ENCODE measurements around the gene TRIOBP.
"Not testable (repeated sequence)": the region's sequence is repeated elsewhere in the genome, so short reads cannot be mapped to it uniquely, and the experiment has no call there.

TRIOBP gene

DNA sequence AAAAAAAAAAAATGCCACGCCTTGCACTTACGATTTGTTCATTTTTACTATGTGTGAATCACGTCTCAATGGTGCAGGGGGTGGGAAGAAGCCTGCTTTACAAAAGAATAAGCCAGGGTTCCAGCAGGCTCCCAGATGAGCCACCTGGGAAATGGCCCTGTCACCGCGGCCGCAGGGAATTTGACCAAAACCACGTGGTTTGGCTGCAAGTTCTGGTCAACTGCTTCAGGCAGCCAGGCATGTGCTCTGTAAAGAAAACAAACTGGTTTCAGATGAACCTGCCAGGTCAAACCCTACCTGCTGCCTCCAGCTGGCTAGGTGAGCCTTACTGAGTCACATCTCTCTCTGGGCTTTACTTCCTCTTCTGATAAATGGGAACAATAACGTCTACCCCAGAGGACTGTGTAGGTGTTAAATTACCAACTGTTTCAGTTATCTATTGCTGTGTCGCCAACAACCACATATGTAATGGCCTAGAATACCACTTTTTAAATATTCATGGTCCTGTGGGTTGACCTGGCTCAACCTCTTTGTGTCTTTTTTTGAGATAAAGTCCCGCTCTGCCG lies 80.4 kb downstream of the TRIOBP start:
- DNase-seq: peak; percentile 14

DNA sequence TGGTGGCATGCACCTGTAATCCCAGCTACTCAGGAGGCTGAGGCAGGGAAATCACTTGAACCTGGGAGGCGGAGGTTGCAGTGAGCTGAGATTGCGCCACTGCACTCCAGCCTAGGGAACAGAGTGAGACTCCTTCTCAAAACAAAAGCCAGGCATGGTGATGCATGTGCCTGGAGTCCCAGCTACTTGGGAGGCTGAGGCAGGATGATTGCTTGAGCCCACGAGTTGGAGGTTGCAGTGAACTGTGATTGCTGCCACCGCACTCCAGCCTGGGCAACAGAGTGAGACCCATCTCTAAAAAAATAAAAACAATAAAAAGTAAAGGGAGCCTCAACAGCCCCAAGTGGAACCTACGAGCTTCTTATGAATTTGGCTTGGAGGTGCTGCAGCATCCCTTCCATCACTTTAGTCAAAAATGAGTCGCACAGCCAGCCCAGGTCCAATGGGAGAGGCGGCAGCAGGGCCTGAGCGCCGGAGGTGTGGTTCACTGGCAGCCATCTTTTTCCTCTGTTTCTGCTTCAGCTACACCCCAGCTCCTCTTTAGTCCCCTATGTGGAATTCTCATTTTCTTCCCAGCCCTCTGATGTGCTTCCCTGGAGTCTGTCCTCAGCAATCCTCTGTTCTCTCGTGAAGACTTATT lies 81.6 kb downstream of the TRIOBP start:
- DNase-seq: no peak

DNA sequence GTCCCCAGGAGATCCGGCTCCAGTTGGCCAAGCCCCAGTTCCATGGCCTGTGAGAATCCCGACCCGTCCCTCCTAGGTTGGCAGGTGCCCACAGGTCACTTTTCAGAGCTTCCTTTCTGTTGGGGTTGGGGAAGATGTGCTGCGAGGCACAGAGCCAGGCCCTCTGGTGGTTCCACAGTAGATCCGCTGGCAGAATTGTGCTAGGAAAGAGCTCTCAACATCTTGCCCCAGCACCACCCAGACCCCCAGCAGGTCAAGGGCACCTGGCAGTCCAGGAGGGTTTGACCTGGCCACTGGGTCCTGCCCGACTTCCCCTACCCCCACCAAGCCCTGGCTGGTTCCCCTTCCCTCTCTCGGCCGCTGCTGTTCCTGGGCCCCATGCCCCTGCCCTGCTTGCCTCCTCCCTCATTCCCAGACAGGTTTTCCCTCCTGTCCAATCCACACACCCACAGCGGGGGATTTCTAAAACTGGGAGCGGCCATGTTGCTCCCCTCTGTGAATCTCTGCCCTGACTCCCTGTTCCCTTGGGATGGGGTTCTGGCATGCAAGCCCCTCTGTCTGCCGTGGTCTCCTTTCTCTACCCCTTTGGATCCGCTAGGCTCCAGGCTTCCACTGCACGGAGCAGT lies 84.7 kb downstream of the TRIOBP start:
- no peak for DNase-seq

DNA sequence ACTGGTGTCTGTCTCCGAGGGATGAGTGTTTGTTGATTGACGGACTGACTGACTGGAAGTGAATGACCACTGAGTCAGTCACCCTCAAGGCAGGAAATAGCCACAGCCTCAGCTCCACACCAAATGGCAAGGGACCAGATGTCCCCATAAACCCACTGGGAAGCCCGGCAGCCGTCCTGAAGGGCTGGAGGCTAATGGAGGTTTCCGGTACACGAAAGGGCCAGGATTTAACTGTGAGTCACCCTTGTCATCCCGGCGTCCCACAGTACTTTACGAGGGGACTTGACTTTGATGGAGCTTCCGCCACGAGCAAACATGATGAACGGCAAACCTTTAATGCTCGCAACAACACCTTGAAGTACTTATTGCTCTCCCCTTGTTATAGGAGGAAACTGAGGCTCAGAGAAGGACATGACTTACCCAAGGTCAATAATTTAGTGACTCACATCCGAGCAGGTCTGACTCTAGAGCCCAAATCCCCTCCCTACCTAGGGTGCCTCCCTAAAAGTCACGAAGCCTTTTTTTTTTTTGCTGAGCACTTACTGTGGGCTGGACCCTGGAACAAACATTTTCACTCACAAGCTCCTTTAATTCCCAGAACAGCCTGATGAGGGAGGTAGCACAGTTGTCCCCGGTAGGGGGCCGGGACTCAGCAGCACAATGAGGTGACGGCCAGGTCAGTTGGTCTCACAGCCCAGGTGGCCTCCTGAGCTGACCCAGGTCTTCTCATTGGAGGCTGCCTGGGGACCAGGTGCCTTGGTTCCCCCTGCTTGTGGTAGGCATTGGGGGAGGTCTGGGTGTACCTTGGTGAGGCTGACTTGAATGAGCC lies 85.7 kb downstream of the TRIOBP start:
- no peak for DNase-seq

DNA sequence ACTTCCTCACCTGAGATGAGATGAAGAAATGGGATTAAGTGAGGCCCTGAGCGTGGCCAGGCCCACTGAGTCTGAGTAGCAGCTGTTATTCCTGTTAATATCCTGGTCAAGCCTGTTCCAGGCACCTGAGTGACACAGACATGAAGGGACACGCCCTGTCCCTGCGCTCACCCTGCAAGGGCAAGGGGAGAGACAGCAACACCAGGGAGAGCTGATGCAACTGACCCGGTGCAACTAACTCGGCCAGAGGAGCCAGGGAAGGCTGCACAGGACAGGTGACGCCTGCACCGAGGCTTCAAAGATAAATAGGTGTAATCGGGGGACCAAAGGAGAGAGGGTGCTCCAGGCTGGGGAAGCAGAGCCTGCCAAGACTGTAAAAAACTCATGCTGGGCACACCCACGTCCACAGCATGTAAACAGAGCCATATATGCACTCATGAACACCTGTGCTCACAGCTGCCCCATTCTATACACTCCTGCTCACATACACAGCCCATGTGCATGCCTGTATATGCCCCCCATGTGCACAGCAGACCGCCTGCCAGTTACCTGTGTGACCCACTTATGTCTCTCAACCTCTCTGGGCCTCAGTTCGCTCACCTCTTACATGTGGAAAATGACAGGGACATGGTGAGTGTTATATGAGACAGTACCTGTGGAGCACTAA lies 88.1 kb downstream of the TRIOBP start:
- peak; percentile 34 for DNase-seq

DNA sequence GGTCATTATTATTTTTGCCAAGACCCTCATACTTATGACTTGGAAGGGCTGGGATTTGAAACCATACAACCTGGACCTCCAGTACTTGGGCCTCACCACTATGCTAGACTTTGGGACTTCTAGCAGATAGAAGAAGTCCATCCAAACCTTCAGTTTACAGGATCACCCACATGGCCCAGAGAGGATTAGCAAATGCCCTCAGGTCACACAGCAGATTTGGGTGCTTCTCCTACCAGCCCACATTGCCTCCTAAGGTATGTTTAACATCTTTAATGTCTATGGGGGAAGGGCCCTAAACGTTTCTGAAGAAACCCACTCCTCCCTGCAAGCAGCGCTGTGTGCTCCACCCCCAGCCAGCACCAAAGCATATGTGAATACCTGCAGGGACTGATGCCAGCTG lies 93.4 kb downstream of the TRIOBP start:
- DNase-seq: no peak

DNA sequence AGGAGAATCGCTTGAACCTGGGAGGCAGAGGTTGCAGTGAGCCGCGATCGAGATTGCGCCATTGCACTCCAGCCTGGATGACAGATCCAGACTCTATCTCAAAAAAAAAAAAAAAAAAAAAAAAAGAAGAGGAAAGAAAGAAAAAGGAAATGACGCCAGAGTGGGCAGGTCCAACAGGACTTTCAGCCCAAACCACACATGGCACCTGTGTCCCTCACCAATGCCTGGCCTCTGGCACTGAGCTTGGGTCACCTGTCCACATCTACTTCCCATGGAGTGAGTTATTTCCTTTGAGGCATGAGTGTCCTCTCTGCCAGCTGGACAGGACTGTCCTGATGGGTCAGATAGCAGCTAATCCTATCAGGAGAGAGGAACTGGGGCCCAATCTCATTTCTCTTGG lies 95.6 kb downstream of the TRIOBP start:
- no peak for DNase-seq

DNA sequence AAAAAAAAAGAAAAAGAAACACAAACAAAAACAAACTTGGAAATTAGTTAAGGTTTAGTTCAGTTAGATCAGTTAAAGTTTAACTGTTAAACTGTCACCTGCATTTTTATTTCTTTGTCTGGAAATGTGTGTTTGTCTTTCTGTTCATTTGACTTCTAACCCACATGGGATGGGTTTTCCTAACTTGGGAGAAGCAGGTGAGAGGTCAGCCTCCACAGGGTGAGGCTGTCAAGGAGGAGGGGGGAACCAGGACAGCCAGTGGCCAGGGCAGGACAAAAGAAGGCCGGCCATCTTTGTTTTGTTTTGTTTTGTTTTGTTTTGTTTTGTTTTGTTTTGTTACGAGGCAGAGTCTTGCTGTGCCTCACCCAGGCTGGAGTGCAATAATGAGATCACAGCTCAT lies 97.5 kb downstream of the TRIOBP start:
- no peak for DNase-seq

DNA sequence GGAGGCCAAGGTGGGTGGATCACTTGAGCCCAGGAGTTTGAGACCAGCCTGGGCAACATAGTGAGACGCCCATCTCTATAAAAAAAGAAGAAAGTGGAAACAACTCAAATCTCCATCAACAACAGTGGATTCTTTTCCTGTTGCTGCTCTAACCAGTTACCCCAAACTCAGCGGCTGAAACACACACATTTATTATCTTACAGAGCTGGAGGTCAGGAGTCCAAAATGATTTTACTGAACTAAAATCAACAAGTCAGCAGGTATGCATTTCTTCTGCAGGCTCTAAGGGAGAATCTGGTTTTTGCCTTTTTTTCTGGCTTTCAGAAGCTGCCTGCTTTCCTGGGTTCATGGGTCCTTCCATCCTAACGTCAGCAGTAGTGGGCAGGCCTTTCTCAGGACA lies 99.2 kb downstream of the TRIOBP start:
- DNase-seq: no peak

DNA sequence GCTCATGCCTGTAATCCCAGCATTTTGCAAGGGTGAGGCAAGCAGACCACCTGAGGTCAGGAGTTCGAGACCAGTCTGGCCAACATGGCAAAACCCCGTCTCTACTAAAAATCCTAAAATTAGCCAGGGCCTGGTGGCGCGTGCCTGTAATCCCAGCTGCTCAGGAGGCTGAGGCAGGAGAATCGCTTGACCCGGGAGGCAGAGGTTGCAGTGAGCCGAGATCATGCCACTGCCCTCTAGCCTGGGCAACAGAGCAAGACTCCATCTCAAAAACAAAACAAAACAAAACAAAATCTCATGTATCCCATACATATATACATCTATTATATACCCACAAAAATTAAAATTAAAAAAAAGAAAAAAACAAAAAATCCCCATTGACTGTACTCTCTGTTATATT lies 100.4 kb downstream of the TRIOBP start:
- not testable (repeated sequence) for DNase-seq

DNA sequence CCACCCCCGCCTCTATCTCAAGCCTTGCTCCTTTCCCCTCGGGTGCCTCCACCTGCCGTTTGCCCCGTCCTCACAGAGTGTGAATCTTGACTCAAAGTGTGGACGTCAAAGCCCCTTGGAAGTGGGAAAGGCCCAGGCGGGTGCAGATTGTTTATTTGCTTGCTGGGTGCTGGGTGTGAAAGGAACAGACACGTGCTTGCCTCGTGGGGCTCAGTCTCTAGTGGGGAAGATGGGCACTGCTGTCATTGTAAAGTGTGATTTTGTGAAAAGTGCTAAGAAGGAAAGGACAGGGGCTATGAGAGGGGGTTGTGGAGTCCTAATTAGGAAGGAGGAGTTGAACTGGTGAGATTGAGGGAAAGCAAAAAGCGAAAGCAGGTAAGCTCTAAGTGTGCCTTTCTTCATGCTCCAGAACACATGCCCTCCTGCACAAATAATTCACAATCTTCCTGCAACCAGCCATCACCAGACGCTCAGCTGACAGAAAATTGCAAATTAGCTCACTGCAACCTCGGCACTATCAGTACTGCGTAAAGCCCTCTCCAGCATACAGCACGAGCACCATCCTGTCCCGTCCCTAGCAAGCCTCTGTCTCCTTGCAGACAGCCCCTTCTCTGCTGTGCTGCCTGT lies 101.1 kb downstream of the TRIOBP start:
- no peak for DNase-seq

DNA sequence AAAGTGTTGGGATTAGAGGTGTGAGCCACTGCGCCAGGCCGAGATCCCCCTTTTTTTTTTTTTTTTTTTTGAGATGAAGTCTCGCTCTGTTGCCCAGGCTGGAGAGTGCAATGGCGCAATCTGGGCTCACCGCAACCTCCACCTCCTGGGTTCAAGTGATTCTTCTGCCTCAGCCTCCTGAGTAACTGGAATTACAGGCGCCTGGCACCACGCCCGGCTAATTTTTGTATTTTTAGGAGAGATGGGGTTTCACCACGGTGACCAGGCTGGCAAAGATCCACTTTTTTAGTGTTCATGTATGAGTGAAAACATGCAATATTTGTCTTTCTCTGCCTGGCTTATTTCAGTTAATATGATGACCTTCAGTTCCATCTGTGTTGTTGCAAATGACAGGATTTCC lies 103.1 kb downstream of the TRIOBP start:
- not testable (repeated sequence) for DNase-seq

DNA sequence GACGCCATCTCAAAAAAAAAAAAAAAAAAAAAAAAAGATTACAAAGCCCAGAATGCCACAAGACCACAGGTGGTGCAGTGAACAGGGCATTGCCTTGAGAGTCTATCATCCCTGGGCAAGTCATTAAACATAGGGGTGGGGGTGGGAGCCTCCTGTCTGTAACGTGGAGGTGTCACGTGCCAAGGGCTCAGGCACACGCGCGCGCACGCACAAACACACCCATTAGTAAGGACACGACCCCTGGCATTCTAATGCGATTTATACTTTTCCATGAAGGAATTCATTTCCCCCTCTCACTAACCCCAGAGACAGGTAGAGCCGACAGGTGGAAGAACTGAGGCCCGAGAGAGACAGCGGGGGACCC lies 105.1 kb downstream of the TRIOBP start:
- DNase-seq: no peak

DNA sequence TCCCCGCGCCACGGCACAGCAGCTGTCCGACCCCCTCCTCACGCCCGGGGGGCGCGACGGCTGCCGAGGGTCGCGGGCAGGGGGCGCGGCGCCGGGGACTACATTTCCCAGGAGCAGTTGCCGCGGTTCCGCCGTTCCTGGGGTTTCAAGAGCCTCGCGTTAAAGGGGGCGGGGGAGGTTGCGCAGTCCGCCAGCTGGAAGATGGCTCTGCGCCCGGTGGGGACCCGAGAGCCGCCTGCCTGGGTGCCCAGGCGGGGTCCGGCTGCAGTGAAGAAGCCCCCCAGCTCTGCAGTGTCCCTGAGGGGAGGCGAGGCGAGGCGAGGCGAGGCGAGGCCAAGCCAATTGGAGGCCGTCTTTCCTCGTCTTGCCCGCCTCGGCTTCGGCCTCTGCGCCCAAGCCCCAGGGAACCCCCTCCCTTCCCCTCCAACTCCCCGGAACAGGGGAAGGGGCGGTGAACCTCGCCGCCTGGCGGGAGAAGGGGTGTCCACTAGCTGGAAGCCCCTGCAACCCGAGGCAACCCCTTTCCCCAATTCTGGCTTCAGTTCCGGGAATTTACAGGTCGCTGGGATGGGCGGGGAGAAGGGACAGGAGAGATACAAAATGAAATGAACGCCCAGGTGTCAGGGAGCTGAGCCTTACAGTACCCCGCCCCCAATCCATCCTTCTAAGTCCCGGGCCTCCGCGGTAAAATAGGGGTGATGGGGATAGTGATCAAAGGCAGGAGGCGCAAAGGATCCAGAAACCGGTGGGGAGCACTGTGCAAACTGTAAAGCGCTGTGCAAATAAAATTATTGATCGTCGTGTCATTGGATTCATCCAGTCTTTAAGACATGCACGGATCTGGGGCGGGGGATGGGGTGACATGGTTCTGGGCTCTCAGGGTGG lies 105.7 kb downstream of the TRIOBP start:
- peak; percentile 47 for DNase-seq

DNA sequence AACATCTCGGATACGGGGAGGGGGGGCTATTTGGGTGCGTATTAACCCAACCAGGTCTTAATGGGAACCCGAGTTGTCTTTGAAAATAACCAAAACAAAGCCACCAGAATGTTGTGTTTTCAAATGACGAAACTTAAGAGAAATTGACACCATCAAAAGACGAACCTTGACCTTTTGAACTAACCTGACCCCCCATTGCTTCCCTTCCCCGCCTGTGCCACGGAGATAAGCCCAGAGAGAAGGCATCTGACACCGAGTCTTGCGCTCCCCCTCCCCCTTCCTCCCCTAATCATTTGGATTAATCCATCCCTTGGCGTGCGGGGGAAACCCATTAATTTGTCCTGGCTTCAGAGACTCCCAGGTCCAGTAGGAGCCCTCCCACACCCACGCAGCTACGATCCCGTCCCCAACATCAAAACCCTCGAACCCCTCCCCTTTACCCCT lies 106.4 kb downstream of the TRIOBP start:
- no peak for DNase-seq

DNA sequence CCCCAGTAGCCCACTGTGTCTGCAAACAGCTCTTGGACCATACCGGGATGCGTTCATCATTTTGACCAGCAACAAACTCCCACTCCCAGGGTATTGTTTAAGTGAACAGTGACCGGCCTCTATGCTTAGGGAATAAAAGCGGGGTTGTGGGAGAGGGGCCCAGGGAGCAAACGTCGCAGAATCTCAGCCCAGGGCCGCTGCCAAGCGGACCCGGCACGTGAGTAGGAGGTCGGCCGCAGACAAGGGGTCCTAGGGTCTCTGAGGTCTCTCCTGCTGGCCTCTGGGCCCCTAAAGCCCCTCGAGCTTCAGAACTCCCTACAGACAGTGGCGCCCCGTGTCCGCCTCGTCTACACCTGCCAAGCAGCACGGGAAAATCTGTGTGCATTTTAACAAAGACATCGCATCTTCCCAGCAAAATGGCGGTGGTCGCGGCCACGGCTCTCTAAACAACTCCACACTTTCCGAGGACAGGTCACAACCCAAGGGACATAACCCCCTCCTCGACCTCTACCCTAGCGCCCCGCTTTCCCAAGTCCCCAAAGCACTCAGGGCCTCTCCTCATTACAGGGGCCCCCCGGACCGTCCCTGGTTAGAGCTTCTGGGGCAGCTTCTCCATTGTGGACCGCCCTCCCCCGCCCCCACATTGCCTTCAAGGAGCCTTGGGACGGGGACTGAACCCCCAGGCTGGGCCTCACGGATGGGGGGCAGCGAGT lies 106.9 kb downstream of the TRIOBP start:
- DNase-seq: no peak

DNA sequence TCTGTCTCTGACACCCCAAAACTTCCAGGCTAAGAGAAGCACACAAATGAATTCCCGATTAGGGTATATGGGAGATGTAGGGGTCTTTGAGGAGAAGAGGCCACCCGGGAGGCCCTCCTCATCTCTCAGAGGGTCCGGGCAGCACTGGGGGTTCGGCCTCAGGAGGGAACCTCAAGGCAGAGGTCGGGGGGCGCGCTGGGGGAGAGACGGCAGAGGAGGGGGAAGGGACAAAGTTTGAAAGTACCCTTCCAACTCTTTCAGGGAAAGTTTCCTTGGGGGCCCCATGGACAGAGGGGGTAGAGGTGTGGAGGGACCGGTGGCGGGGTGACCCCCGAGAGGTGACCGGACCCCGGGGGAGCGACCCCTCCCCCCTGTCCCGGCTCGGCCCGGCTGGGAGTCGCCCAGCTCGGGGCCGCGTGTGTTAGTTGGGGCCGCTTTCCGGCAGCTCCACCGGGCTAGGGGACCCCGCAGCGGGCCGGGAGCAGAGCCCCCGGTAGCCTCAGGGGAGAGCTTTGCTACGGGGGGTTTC lies 107.6 kb downstream of the TRIOBP start:
- no peak for DNase-seq

DNA sequence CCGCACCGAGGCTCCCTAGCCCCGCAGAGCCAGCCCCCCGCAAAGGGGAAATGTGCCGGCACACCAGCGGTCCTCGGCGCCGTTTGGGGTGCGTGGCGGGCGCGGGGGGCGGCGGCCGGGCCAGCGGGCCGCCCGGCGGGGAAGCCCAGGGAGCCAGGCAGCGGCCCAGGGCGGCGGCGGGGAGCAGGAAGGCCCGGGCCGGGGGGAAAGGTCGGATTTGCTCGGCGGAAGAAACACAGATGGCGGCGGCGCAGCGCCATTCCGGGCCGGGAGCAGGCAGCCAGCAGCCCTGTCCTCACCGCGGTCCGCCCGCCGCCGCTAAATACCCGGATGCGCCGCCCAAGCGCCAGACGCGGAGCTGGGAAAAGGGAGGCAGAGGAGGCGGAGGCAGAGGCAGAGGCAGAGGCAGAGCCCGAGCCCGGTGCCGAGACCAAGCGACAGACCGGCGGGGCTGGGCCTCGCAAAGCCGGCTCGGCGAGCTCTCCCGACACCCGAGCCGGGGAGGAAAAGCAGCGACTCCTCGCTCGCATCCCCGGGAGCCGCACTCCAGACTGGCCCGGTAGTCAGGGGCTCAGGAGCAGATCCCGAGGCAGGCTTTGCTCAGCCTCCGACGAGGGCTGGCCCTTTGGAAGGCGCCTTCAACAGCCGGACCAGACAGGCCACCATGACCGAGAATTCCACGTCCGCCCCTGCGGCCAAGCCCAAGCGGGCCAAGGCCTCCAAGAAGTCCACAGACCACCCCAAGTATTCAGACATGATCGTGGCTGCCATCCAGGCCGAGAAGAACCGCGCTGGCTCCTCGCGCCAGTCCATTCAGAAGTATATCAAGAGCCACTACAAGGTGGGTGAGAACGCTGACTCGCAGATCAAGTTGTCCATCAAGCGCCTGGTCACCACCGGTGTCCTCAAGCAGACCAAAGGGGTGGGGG lies 108.3 kb downstream of the TRIOBP start:
- DNase-seq: peak; percentile 71

DNA sequence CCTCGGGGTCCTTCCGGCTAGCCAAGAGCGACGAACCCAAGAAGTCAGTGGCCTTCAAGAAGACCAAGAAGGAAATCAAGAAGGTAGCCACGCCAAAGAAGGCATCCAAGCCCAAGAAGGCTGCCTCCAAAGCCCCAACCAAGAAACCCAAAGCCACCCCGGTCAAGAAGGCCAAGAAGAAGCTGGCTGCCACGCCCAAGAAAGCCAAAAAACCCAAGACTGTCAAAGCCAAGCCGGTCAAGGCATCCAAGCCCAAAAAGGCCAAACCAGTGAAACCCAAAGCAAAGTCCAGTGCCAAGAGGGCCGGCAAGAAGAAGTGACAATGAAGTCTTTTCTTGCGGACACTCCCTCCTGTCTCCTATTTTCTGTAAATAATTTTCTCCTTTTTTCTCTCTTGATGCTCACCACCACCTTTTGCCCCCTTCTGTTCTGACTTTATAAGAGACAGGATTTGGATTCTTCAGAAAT lies 109.0 kb downstream of the TRIOBP start:
- DNase-seq: no peak
